ENCODE measurements around the gene RGS12. TPM values are rescaled to one million over a fixed set of nuclear protein-coding genes. Genes with fewer than 3 reads are reported as not detected.
A peak's percentile ranks its signal among the peaks of the same experiment; 100 is the strongest.

The RGS12 gene
- total and polyA plus RNA-seq, 2 of the 13 experiments (the other 11 are each of a cell fraction or from before 2014, with no cell fraction given): 21.0 to 27.7 TPM

DNA sequence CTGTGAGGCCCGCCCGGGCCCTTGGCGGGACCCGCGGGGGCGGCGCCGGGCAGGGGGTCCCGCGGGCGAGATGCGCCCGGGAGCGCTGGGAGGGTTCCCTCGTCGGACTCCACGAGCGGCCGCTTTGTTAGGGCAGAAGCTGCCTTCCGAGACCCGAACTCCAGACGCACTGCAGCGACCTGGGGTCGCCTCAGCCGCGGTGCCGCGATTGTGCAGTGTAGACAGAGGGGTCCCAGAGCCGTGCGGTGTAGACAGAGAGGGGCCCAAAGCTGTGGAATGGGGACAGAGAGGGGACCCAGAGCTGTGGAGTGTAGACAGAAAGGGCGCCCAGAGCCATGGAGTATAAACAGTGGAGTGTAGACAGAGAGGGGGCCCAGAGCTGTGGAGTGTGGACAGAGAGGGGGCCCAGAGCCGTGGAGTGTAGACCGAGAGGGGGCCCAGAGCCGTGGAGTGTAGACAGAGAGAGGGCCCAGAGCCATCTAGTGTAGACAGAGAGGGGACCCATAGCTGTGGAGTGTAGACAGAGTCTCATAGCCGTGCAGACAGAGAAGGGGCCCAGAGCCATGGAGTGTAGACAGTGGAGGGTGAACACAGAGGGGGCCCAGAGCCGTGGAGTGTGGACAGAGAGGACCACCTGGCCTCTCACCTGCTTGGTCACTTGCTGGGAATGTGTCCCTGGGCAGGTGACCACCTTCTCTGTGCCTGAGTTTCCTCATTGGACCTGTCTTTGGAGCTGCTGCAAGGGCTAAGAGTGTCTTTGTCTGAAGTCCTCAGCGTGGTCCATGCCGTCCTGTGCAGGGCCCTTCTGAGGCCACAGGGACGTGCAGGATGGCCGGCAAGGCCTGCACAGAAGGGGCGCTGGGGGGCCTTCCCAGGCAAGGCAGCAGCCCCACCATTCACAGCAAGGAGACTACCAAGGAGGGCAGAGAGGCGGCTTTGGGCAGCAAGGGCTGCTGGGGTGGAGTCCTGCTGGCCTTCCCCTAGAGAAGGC, 875 bp downstream of the RGS12 start (continued):
- TF ChIP-seq ZNF550 (CRISPR knock-in tag; IDR thresholded peaks at IDR 0.05; ENCODE audit: borderline replicate concordance) (no peak), RBFOX2 (IDR thresholded peaks at IDR 0.05; ENCODE audit: low read depth, low read length) (no peak), ZNF282 (IDR thresholded peaks at IDR 0.05; ENCODE audit: partially characterized antibody) (no peak), ZNF792 (CRISPR knock-in tag; IDR thresholded peaks at IDR 0.05) (no peak), HOMEZ (CRISPR knock-in tag; IDR thresholded peaks at IDR 0.05; ENCODE audit: low read depth) (no peak), HMG20B (CRISPR knock-in tag; conservative IDR thresholded peaks at IDR 0.05) (no peak), TAF1 (CRISPR knock-in tag; IDR thresholded peaks at IDR 0.05) (no peak), DMAP1 (CRISPR knock-in tag; IDR thresholded peaks at IDR 0.05) (no peak), ZNF264 (CRISPR knock-in tag; IDR thresholded peaks at IDR 0.05) (no peak), ZNF441 (CRISPR knock-in tag; IDR thresholded peaks at IDR 0.05; ENCODE audit: borderline replicate concordance) (no peak), FOXC1 (CRISPR knock-in tag; IDR thresholded peaks at IDR 0.05; ENCODE audit: borderline replicate concordance) (0 out of 2 replicates have a peak, but pooled peaks have one; percentile 15), MXD4 (CRISPR knock-in tag; IDR thresholded peaks at IDR 0.05) (no peak), ATRX (CRISPR knock-in tag; IDR thresholded peaks at IDR 0.05; ENCODE audit: borderline replicate concordance) (no peak), ZNF121 (CRISPR knock-in tag; IDR thresholded peaks at IDR 0.05) (no peak), EHMT2 (IDR thresholded peaks at IDR 0.05; ENCODE audit: borderline replicate concordance, low read depth, low read length) (no peak), GPN1 (CRISPR knock-in tag; IDR thresholded peaks at IDR 0.05; ENCODE audit: borderline replicate concordance) (no peak), ZBTB20 (CRISPR knock-in tag; IDR thresholded peaks at IDR 0.05; ENCODE audit: borderline replicate concordance, low read depth) (no peak), ZNF605 (CRISPR knock-in tag; IDR thresholded peaks at IDR 0.05) (no peak), ZNF160 (CRISPR knock-in tag; IDR thresholded peaks at IDR 0.05) (no peak), ZBTB1 (CRISPR knock-in tag; IDR thresholded peaks at IDR 0.05; ENCODE audit: borderline replicate concordance) (no peak), ZNF570 (CRISPR knock-in tag; IDR thresholded peaks at IDR 0.05; ENCODE audit: borderline replicate concordance) (no peak), NPAS2 (CRISPR knock-in tag; IDR thresholded peaks at IDR 0.05; ENCODE audit: borderline replicate concordance) (no peak)
- TF ChIP-seq, protein P1, sequence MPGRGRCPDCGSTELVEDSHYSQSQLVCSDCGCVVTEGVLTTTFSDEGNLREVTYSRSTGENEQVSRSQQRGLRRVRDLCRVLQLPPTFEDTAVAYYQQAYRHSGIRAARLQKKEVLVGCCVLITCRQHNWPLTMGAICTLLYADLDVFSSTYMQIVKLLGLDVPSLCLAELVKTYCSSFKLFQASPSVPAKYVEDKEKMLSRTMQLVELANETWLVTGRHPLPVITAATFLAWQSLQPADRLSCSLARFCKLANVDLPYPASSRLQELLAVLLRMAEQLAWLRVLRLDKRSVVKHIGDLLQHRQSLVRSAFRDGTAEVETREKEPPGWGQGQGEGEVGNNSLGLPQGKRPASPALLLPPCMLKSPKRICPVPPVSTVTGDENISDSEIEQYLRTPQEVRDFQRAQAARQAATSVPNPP (CRISPR knock-in tag; IDR thresholded peaks at IDR 0.05): no peak
- TF ChIP-seq, protein P2, sequence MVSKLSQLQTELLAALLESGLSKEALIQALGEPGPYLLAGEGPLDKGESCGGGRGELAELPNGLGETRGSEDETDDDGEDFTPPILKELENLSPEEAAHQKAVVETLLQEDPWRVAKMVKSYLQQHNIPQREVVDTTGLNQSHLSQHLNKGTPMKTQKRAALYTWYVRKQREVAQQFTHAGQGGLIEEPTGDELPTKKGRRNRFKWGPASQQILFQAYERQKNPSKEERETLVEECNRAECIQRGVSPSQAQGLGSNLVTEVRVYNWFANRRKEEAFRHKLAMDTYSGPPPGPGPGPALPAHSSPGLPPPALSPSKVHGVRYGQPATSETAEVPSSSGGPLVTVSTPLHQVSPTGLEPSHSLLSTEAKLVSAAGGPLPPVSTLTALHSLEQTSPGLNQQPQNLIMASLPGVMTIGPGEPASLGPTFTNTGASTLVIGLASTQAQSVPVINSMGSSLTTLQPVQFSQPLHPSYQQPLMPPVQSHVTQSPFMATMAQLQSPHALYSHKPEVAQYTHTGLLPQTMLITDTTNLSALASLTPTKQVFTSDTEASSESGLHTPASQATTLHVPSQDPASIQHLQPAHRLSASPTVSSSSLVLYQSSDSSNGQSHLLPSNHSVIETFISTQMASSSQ (IDR thresholded peaks at IDR 0.05; ENCODE audit: low read depth): no peak
- TF ChIP-seq, protein P2 (CRISPR knock-in tag; IDR thresholded peaks at IDR 0.05; ENCODE audit: borderline replicate concordance): no peak

All from HepG2 (cell line).